ENCODE results near the gene BEST3.

DNA sequence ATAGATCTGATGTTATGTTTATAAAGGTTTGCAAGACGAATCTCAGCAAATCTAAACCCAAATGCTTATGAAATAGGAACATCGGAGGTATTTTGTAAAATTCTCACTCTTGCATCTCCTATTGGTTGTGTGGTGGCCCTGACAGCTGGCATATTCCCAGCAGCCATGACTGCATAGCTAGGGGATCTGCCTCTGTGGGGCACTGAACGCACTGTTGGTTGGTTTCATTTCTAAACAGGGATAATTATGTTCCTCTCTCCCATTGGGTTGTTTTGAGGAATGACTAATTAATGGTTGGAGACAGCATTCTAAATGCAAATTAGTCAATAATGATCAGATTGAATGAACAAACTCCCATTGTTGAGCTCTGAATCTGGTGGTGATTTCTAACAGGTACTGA is 2.7 kb upstream of the BEST3 start:
- TF ChIP-seq, protein P1, sequence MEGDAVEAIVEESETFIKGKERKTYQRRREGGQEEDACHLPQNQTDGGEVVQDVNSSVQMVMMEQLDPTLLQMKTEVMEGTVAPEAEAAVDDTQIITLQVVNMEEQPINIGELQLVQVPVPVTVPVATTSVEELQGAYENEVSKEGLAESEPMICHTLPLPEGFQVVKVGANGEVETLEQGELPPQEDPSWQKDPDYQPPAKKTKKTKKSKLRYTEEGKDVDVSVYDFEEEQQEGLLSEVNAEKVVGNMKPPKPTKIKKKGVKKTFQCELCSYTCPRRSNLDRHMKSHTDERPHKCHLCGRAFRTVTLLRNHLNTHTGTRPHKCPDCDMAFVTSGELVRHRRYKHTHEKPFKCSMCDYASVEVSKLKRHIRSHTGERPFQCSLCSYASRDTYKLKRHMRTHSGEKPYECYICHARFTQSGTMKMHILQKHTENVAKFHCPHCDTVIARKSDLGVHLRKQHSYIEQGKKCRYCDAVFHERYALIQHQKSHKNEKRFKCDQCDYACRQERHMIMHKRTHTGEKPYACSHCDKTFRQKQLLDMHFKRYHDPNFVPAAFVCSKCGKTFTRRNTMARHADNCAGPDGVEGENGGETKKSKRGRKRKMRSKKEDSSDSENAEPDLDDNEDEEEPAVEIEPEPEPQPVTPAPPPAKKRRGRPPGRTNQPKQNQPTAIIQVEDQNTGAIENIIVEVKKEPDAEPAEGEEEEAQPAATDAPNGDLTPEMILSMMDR (conservative IDR thresholded peaks at IDR 0.05 in 1 of 2, IDR thresholded peaks at IDR 0.05 in 1 of 2; ENCODE audit: low read depth in 1 of 2, low read length in 2 of 2) = no peak
- no peak for TF ChIP-seq EZH2 (IDR thresholded peaks at IDR 0.05; ENCODE audit: low read length, missing control alignments)

All from fibroblast of lung (primary cell).